ENCODE data around the gene PMF1.

PMF1 gene

DNA sequence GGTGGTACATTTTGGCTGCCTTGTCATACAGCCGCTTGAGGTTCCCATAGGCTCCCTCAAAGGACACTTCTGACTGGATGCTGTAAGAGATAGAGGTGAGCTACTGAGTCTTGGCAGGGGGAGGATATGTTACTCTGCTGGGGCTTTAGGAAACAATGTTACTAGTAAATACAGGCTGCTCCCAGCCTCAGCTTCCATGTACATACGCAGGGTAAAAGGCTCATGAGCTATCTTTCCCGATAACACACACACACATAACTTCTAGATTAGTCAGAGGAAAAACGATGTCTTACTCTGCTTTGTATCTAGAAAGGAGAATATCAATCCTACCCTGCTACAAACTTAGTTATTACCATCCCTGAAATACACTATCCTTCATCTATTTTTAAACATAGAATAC lies 55.5 kb downstream of the PMF1 start:
- DNase-seq (ENCODE audit: low read depth), result peak; percentile 85

DNA sequence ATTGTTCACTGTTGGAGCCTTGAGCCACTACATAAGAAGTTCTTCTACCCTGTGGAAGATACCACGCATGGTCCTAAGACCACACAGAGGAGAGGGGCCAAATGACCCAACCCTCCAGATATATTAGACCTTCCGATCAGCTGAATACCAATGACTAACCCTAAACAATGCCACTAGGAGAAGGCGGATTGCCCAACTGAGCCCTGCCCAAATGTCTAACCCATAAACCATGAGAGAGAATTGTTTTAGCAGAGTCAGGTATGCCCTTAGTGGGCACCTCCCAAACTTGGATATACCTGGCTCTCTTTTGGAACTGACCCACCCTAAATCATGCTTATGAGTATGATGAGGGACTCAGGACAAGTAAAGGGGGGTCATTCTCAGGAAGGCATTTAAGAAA lies 57.5 kb downstream of the PMF1 start:
- no peak for DNase-seq (ENCODE audit: low read depth)

DNA sequence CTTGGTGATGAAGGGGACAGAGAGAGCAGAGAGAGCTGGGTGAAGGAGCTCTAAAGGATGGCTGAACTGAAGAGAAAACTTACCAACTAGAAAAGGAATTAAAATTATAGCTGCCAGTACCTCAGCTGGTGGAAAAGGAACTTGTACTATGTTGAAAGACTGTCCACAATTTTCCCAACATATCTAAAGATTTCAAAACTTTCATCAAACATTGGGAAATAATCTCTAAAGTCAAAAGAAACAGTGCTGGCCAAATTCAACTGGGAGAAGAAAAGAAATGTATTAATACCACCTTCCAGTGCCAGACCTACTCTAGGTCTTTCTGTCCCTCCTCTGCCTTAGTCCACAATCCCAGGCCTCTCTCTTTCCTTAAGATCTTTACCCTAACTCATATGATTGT lies 63.7 kb downstream of the PMF1 start:
- peak; percentile 82 for DNase-seq (ENCODE audit: low read depth)

DNA sequence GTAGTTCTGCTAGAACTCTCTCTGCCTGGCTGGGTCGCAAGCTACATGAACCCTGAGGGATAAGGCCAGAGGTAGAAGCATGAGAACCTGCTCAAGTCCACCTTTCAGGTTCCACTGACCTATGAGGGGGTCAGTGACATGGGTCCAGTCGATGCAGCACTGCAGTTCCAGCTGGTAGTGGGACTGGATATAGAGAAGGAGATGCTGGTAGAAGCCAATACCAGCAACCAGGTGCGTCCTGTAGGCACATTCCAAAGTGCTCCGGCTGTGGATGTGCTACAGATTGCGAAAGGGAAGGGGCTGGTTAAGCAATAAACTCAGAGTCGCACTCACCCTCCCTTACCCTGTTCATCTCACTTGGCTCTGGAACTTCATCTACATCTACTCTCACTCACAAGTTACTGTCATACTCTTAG lies 64.2 kb downstream of the PMF1 start:
- DNase-seq (ENCODE audit: low read depth), result peak; percentile 80

DNA sequence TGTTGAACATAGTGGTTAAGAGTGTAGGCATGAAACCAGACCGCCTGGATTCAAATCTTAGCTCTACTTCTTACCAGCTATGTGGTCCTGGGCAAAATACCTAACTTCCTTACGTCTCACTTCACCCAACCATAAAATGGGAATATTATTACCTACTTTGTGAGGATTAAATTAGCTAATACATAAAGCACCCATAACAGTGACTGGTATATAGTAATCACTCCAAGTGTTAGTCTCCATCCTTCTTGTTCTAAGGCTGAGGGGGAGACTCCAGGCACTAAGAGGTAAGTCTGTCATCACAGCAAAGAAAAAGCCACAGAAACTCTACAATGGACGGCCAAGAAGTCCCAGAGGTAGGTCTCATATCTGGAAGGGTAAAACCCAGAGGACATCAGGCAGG lies 67.0 kb downstream of the PMF1 start:
- no peak for DNase-seq (ENCODE audit: low read depth)

DNA sequence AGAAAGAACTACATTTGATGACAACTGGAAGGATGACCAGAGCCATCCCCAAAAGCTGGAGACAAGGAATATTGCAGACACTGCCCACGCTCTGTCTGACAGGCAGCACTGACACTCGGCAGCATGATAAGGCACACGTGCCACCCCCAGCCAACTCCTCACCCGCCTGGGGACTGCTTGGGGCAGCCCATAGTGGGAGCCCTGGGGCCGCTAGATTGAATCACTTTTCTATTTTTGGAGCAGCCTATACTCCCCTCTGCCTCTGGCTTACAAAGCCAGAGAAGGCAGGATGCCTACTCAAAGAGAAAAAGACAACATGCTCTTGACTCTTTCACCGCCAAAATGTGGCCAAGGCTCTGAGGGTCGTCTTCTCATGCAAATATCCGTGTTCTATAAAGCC lies 68.5 kb downstream of the PMF1 start:
- DNase-seq (ENCODE audit: low read depth), result peak; percentile 31

DNA sequence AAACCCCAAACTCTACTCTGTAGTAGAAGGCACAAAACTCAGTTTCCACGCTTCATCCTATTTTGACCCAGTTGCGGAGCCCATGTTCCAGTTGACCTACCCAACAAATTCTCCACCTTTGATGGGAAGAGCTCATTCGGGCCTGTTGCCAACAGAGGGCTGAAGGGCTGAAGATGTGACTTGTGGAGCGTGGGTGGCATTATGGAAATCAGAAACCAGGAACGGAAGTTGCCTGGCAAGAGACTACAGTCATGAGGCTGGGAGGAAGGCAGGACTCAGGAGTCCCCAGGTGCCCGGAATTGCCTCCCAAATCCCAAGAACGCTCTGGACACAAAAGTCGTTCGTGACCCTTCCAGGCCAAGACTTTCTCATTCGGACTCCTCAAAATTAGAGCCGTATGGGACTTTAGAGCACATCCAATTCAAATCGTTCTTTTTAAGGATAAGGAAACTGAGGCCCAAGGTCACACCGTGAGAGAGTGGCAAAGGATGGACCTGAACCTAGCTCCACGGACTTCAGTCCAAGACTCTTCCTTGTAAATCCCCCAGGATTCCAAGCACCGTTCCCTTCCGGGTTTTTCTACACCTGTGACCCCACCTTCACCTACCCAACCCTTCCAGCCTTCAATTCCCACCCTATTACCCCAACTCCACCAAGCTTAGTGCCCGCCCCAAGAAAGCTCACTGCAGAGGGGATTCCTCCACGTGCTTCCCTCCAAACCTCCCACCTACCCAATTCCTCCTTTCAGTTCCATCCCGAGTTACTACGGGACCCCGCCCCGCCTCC lies 69.1 kb downstream of the PMF1 start:
- DNase-seq (ENCODE audit: low read depth), result no peak

DNA sequence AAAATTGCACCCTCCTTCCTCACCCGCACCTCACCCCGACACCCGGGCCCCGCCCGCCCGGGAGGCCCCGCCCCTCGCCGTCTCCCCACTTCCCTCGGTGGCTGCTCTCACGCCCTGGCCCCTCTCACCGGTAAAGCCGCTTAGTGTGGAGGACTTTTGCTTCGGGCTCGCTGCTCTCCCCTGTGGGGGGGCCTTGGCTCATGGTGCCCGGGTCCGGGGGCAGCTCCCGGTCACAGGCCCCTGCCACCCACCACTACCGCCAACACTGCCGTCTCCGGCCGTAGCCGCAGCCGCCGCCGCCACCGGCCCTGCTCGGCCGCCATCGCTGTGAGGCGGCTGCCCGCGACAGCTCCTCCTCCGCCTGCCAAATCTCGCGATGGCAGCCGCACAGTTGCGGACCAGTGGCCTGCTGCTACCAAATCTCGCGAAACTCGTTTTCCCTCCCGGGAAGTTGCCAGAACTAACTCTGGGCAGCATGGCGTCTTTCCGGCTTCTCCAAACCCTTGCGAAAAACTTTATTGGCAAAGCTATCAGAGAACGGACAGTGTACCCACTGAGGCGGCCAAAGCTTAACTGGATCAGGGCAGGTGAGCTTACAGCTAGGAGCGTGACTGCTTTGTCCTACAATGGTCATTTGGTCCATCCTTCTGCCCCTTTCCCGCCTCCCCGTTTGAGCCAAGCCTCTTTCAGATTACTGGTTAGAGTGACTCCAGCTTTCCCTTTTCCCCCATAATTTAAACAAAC lies 69.8 kb downstream of the PMF1 start, which contains the start of gene SMG5:
TSS of gene SMG5 (minus strand) at position 347 of the 744 bp plus-strand sequence. CDS start at position 202, 145 bp downstream.
- peak; percentile 99 for DNase-seq (ENCODE audit: low read depth)

DNA sequence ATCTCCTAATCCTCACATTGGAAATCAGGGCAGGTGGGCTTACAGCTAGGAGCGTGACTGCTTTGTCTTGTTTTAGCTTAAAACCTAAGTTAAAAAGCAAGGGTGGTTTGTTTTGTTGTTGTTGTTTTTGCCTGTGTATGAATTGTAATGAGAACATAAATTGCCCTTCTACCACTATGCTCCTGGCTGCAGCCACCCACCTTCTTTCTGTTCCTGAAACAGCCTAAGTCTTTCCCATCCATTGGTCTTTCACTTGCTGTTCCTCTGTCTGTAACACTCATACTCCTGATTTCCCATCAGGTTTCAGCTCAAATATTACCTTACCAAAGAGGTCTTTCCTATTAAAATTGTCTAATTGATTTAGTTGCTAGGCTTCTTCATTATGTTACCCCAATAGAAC lies 70.7 kb downstream of the PMF1 start:
- DNase-seq (ENCODE audit: low read depth), result no peak

DNA sequence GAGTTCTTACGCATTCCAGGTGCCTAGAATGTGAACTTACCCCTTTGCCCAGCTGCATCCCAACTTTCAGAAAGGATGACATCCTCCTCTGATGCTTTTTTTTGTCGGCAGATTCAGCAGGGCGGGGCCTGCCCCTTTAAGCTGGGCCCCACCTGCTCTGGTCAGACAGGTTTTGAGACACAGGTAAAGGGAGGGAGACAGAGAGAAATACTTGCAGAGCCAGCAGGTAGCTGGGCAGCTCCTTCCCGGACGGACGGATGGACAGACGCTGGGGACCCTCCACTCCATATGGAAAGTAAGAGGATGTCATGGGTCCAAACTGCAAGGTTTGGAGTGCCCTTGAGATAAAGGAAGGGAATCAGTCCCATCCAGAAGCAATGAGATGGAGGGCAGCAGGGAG lies 71.3 kb downstream of the PMF1 start, which contains the start of gene TMEM79:
TSS of gene TMEM79 (plus strand) at position 214 of the 400 bp plus-strand sequence. CDS start 902 bp downstream, outside the sequence.
- DNase-seq (ENCODE audit: low read depth), result no peak

DNA sequence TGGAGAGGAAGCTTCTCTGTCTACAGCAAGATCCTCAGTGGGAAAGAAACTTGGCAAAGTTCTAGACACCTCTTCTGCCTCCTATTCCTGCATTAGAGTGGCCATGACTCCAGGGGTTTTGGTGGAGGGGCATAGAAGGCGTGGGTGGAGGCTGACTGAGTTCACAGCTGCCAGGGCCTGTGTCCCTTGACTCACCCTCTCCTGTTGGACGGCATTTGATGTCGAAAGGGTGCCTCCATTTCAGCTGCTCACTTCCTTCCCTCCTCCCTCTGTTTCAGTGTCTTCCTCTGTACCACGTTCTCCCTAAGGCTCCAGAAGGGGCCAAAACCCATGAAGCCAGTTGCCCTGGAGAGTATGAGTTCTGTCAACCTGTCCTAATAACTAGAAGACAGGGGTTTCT lies 72.0 kb downstream of the PMF1 start:
- no peak for DNase-seq (ENCODE audit: low read depth)

DNA sequence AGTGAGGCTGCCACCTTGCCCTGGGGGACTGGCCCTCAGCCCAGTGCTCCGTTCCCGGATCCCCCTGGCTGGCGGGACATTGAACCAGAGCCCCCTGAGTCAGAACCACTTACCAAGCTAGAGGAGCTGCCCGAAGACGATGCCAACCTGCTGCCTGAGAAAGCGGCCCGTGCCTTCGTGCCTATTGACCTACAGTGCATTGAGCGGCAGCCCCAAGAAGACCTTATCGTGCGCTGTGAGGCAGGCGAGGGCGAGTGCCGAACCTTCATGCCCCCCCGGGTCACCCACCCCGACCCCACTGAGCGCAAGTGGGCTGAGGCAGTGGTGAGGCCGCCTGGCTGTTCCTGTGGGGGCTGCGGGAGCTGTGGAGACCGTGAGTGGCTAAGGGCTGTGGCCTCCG lies 72.6 kb downstream of the PMF1 start:
- no peak for DNase-seq (ENCODE audit: low read depth)

DNA sequence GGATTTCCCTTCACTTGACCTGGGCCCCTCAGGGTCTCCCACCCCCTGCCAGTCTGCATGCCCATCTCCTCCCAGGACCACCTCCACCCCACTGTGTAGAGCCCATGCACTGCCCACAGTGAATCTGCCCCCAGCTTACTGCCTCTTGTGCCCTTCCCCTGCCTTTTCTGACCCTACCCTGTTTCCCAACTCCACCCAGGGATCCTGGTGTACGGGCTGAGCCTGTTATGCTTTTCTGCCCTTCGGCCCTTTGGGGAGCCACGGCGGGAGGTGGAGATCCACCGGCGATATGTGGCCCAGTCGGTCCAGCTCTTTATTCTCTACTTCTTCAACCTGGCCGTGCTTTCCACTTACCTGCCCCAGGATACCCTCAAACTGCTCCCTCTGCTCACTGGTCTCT lies 73.3 kb downstream of the PMF1 start:
- no peak for DNase-seq (ENCODE audit: low read depth)
